Hepatocyte (in vitro differentiated cells): ENCODE data around the gene SLC7A5. TPM values are rescaled to one million over a fixed set of nuclear protein-coding genes. Genes with fewer than 3 reads are reported as not detected.
"Not testable (repeated sequence)": the region's sequence is repeated elsewhere in the genome, so short reads cannot be mapped to it uniquely, and the experiment has no call there.

Experiments
- DNase-seq: peaks from one replicate; pipeline ENCODE4 v3.0.0-alpha.2; 2016; ENCODE audit warnings: low spot score
- H2AFZ ChIP-seq: fragments of 200-600 bp; sonication (generic); 2 replicates; pipeline ENCODE4 v1.6.0; 2016; ENCODE audit warnings: antibody characterized with exemption, mild to moderate bottlenecking
- H3K27ac ChIP-seq: fragments of 200-600 bp; sonication (generic); 2 replicates; pipeline ENCODE4 v1.5.1; 2016; ENCODE audit warnings: mild to moderate bottlenecking
- H3K27me3 ChIP-seq: fragments of 200-600 bp; sonication (generic); 2 replicates; pipeline ENCODE4 v1.6.1; 2016
- H3K36me3 ChIP-seq: fragments of 200-600 bp; sonication (generic); replicated peaks from 2 replicates; pipeline ENCODE4 v1.5.1; 2016; ENCODE audit warnings: low read depth; ENCODE audit not compliant: insufficient read depth
- H3K4me1 ChIP-seq: fragments of 200-600 bp; sonication (generic); 2 replicates; pipeline ENCODE4 v1.5.1; 2016; ENCODE audit warnings: mild to moderate bottlenecking, moderate library complexity; ENCODE audit not compliant: insufficient read depth
- H3K4me2 ChIP-seq: fragments of 200-600 bp; sonication (generic); 2 replicates; pipeline ENCODE4 v1.6.0; 2016
- H3K4me3 ChIP-seq: fragments of 200-600 bp; sonication (generic); 2 replicates; pipeline ENCODE4 v1.5.1; 2016; ENCODE audit warnings: mild to moderate bottlenecking
- H3K79me2 ChIP-seq: fragments of 200-600 bp; sonication (generic); 2 replicates; pipeline ENCODE4 v1.6.0; 2017; ENCODE audit warnings: mild to moderate bottlenecking
- H3K9me2 ChIP-seq: fragments of 200-600 bp; sonication (generic); replicated peaks from 2 replicates; pipeline ENCODE4 v1.6.0; 2017; ENCODE audit warnings: mild to moderate bottlenecking; ENCODE audit not compliant: insufficient read depth
- H3K9me3 ChIP-seq: fragments of 200-600 bp; sonication (generic); 2 replicates; pipeline ENCODE4 v1.5.1; 2016; ENCODE audit warnings: low read depth, mild to moderate bottlenecking
- H4K20me1 ChIP-seq: fragments of 200-600 bp; sonication (generic); 2 replicates; pipeline ENCODE4 v1.6.0; 2016; ENCODE audit warnings: mild to moderate bottlenecking; ENCODE audit not compliant: insufficient read depth, poor library complexity, severe bottlenecking
- EZH2 ChIP-seq: fragments of 200-600 bp; sonication (generic); IDR thresholded peaks from 2 replicates; pipeline ENCODE4 v1.6.1; 2016; ENCODE audit warnings: antibody characterized with exemption, mild to moderate bottlenecking, borderline replicate concordance
- EZH2phosphoT487 ChIP-seq: fragments of 200-600 bp; sonication (generic); IDR thresholded peaks from one replicate; pipeline ENCODE4 v1.6.1; 2018; ENCODE audit warnings: antibody characterized with exemption, mild to moderate bottlenecking, low read depth, moderate library complexity; ENCODE audit not compliant: unreplicated experiment, severe bottlenecking
- WGBS: methylation state at CpG from one replicate; pipeline ENCODE4 v1.1.6; 2016; ENCODE audit warnings: low lambda C conversion rate; ENCODE audit errors: missing lambda C conversion rate; 5-methylcytosine and 5-hydroxymethylcytosine counted together
- polyA plus RNA-seq: library from polyadenylated mRNA; unstranded; fragments of >200 nt; fragmentation: Nextera tagmentation; extraction: Ambion mirVana; gene quantifications from 2 replicates; pipeline ENCODE4 v1.2.1, GENCODE V29; 2016
- total RNA-seq: library from RNA; depleted of rRNA; stranded (reverse); fragments of >200 nt; gene quantifications from 2 replicates; pipeline ENCODE4 v1.2.3, GENCODE V29; 2014
- TF ChIP-seq, protein P1 (sequence below): fragments of 200-600 bp; sonication (generic); IDR thresholded peaks from 2 replicates; pipeline ENCODE4 v1.5.1; 2016; ENCODE audit warnings: antibody characterized with exemption, mild to moderate bottlenecking; ENCODE audit not compliant: poor library complexity

Gene SLC7A5
- total and polyA plus RNA-seq, 2 experiments from 2014 or later: 29.3 to 52.5 TPM

- Histone ChIP-seq H3K4me1 (no peaks in the 10 kb centered on the region), H3K9me3 (no peaks in the 10 kb centered on the region), H3K4me2 (no peak overlapping the region), H4K20me1 (no peaks in the 10 kb centered on the region), H3K27ac (no peak overlapping the region), H3K36me3 (no peaks in the 10 kb centered on the region), H3K4me3 (no peak overlapping the region), H3K27me3 (no peaks in the 10 kb centered on the region), H3K9me2 (no peaks in the 10 kb centered on the region), H2AFZ (no peak overlapping the region), H3K79me2 (no peaks in the 10 kb centered on the region)
- DNase-seq: no peak
- 88% methylated on average over 16 of the region's 16 CpGs for WGBS
- TF ChIP-seq, protein P1, sequence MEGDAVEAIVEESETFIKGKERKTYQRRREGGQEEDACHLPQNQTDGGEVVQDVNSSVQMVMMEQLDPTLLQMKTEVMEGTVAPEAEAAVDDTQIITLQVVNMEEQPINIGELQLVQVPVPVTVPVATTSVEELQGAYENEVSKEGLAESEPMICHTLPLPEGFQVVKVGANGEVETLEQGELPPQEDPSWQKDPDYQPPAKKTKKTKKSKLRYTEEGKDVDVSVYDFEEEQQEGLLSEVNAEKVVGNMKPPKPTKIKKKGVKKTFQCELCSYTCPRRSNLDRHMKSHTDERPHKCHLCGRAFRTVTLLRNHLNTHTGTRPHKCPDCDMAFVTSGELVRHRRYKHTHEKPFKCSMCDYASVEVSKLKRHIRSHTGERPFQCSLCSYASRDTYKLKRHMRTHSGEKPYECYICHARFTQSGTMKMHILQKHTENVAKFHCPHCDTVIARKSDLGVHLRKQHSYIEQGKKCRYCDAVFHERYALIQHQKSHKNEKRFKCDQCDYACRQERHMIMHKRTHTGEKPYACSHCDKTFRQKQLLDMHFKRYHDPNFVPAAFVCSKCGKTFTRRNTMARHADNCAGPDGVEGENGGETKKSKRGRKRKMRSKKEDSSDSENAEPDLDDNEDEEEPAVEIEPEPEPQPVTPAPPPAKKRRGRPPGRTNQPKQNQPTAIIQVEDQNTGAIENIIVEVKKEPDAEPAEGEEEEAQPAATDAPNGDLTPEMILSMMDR: no peak
- TF ChIP-seq EZH2: no peak
- no peak for TF ChIP-seq EZH2phosphoT487
Measured at GRCh38 chr16:87828907-87829621, 40.2 kb downstream of the SLC7A5 start.

DNA sequence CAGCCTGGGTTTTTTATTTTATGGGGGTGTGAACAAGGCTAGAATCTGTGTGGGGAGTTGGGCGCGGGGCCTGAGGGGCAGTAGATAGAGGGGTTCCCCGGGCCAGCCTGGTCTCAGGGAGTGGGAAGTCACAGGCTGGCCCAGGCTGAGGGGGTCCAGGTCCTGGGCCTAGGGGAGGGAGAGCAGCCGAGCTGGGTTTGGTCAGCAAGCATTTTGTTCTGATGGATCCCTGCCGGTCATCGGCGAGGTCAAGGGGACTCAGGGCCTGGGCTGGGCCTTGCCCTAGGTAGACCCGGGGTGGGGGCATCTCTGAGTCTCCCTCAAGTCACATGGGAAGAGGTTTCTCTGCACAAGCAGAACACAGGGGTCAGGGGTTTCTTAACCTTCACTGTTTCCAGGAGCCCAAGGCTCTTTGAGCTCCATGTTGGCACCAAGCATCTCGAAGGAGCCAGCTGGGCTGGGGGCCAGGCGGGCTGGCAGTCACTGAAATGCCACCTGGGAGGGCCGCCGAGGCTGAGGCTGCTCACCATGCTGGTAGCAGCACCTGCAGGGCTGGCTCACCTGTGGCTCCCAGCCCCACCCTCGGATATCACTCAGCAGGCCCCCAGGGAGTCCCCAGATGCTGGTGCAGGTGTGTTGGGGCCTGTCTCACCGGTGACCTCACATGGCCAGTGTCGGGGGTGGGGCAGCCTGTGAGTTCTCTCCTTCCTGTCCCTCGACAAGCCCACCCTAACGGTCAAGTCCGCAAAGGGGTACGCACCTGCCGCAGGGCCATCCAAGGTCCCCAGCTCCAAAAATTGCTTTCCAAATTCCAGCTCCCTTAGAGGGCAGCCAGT lies 41.0 kb downstream of the SLC7A5 start:
- TF ChIP-seq, protein P1: no peak
- TF ChIP-seq EZH2phosphoT487 (no peak), EZH2 (no peak)
- no peaks in the 10 kb centered on the region for H3K9me3 ChIP-seq
- no peaks in the 10 kb centered on the region for H3K9me2 ChIP-seq
- H3K27me3 ChIP-seq: no peaks in the 10 kb centered on the region
- no peak overlapping the region for H3K4me2 ChIP-seq
- no peaks in the 10 kb centered on the region for H3K79me2 ChIP-seq
- H3K27ac ChIP-seq: no peak overlapping the region
- no peak overlapping the region for H3K4me3 ChIP-seq
- H2AFZ ChIP-seq: no peak overlapping the region
- H3K36me3 ChIP-seq: no peaks in the 10 kb centered on the region
- H3K4me1 ChIP-seq: peaks cover under 1% of the 10 kb centered on the region
- no peaks in the 10 kb centered on the region for H4K20me1 ChIP-seq
- DNase-seq: no peak
- 91% methylated on average over 19 of the region's 20 CpGs for WGBS

GRCh38 chr16:87827588-87827915 lies 41.8 kb downstream of the SLC7A5 start:
- H3K9me2 ChIP-seq, H3K4me3 ChIP-seq, H3K4me2 ChIP-seq, H3K4me1 ChIP-seq, H3K9me3 ChIP-seq, H3K79me2 ChIP-seq, H3K27ac ChIP-seq, H4K20me1 ChIP-seq, H3K27me3 ChIP-seq, H3K36me3 ChIP-seq, H2AFZ ChIP-seq, DNase-seq: not testable (repeated sequence)
- WGBS: 87% methylated on average over 7 of the region's 7 CpGs

DNA sequence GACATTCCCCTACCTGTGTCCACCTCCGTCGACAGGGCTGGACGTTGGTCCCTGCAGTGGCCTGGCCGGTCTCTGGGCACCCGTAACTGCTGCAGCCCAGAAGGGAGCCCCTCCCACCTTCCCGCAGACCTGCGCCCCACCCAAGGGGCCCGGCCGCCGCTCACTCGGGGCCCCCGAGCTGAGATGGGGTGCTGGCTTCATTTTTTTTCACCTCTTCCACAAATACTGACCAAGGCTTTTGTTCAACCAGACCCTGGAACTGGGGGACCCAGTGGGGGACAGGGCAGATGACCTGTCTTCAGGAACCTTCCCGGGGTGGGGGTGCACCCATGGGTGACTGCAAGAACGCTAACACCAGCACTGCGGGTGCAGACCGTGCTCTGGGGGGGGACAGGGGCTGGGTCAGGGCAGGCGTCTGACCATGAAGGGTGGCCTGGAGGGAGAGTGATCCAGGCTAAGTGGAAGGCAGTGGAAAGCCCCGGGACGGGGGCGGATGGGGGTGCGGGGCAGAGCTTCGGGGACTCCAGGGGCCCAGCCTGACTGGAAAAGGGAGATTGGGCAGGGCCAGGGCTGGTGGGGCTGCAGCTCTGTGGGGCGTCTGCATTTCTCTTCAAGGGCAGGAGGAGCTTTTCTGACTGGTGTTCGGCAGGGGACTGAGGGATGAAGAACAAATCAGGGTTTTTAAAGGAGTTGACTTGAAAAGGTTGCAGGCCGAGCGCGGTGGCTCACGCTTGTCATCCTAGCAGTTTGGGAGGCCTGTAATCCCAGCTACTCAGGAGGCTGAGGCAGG lies 42.3 kb downstream of the SLC7A5 start:
- WGBS: 90% methylated on average over 25 of the region's 28 CpGs
- no peaks in the 10 kb centered on the region for H3K79me2 ChIP-seq
- H3K4me3 ChIP-seq: no peak overlapping the region
- H2AFZ ChIP-seq: no peak overlapping the region
- H3K9me2 ChIP-seq: no peaks in the 10 kb centered on the region
- no peaks in the 10 kb centered on the region for H3K9me3 ChIP-seq
- no peaks in the 10 kb centered on the region for H4K20me1 ChIP-seq
- TF ChIP-seq EZH2 (no peak), EZH2phosphoT487 (no peak)
- TF ChIP-seq, protein P1: no peak
- H3K27ac ChIP-seq: no peak overlapping the region
- H3K36me3 ChIP-seq: no peaks in the 10 kb centered on the region
- no peaks in the 10 kb centered on the region for H3K27me3 ChIP-seq
- peaks cover 13% of the 10 kb centered on the region for H3K4me1 ChIP-seq
- DNase-seq: no peak
- H3K4me2 ChIP-seq: no peak overlapping the region

- not testable (repeated sequence) for H3K79me2 ChIP-seq, H3K9me2 ChIP-seq, H3K4me2 ChIP-seq, H3K27me3 ChIP-seq, H3K4me3 ChIP-seq, H2AFZ ChIP-seq, H3K9me3 ChIP-seq, H3K36me3 ChIP-seq, DNase-seq, H4K20me1 ChIP-seq, H3K27ac ChIP-seq
- 68% methylated on average over 4 of the region's 4 CpGs for WGBS
- H3K4me1 ChIP-seq: peaks cover 19% of the 10 kb centered on the region
Measured at GRCh38 chr16:87826407-87826797, 42.9 kb downstream of the SLC7A5 start.

GRCh38 chr16:87825842-87826120 lies 43.5 kb downstream of the SLC7A5 start:
- H3K4me1 ChIP-seq: peaks cover 19% of the 10 kb centered on the region
- not testable (repeated sequence) for H3K27ac ChIP-seq, H4K20me1 ChIP-seq

More at GRCh38 chr16:87825842-87826120, 43.5 kb downstream of the SLC7A5 start:
- H3K27me3 ChIP-seq, H3K79me2 ChIP-seq, H3K9me2 ChIP-seq, H2AFZ ChIP-seq, H3K4me2 ChIP-seq, H3K9me3 ChIP-seq, H3K4me3 ChIP-seq, H3K36me3 ChIP-seq, DNase-seq: not testable (repeated sequence)
- WGBS: 82% methylated on average over 5 of the region's 5 CpGs
